Endothelial cell of umbilical vein (primary cell): ENCODE data around the gene DIDO1. TPM values are rescaled to one million over a fixed set of nuclear protein-coding genes. Genes with fewer than 3 reads are reported as not detected.

Source experiments
- BruUV-seq: library from RNA; stranded (reverse); fragments of 400-500 nt; replicated peaks from 2 replicates; lab custom pipeline; 2021; lab: Mats Ljungman, UMichigan
- CTCF ChIA-PET: fragments of 300-600, 350-600 bp; sonication (Branson Sonifier 250); formaldehyde crosslinking; loops from one replicate; lab custom pipeline; 2021; ENCODE audit warnings: antibody characterized with exemption, inconsistent platforms; lab: Charles Lee
- POLR2A ChIA-PET: fragments of 300-600, 350-600 bp; sonication (Branson Sonifier 250); formaldehyde crosslinking; loops from one replicate; lab custom pipeline; 2021; ENCODE audit warnings: antibody characterized with exemption, inconsistent platforms; lab: Charles Lee
- DNase-seq: peaks from one replicate; pipeline ENCODE4 v3.0.0-alpha.2; 2011; ENCODE audit warnings: low read depth, low spot score
- FAIRE-seq: peaks from 2 replicates; lab custom pipeline; 2011; peaks lifted over from hg19 to GRCh38; lab: Jason Lieb, UNC
- H2AFZ ChIP-seq: 2 replicates; pipeline ENCODE4 v1.6.0; 2012; ENCODE audit warnings: low read depth, low read length, control low read depth, inconsistent platforms
- H3K27ac ChIP-seq: 2 replicates; pipeline ENCODE4 v1.5.1; 2011; ENCODE audit warnings: low read depth, mild to moderate bottlenecking, control low read depth, low read length, moderate library complexity; ENCODE audit not compliant: insufficient read depth
- H3K27me3 ChIP-seq, 2 experiments: 2 replicates each; pipeline versions ENCODE4 v1.6.0 to v1.6.1; 2011; ENCODE audit warnings: low read length in 2 of 2, mixed read lengths in 1 of 2; ENCODE audit not compliant: control insufficient read depth in 2 of 2, insufficient read depth in 2 of 2
- H3K36me3 ChIP-seq, 2 experiments: 2 replicates in 1 of 2; 3 replicates in 1 of 2; pipeline ENCODE4 v1.5.1; 2011; ENCODE audit warnings: low read length in 2 of 2, mild to moderate bottlenecking in 1 of 2, moderate library complexity in 1 of 2; ENCODE audit not compliant: control insufficient read depth in 2 of 2, insufficient read depth in 2 of 2; ENCODE audit errors: extremely low read depth in 1 of 2
- H3K4me1 ChIP-seq: 3 replicates; pipeline ENCODE4 v1.5.1; 2011; ENCODE audit warnings: mild to moderate bottlenecking, low read length; ENCODE audit not compliant: control insufficient read depth, insufficient read depth; ENCODE audit errors: extremely low read depth
- H3K4me2 ChIP-seq: 2 replicates; pipeline ENCODE4 v1.6.1; 2011; ENCODE audit warnings: low read length, control low read depth, mixed read lengths; ENCODE audit not compliant: insufficient read depth
- H3K4me3 ChIP-seq, 3 experiments: fragments of 200-600 bp in 1 of 3; sonication (generic), shearing (Covaris generic) in 1 of 3; replicated peaks in 1 of 3; 2 replicates each; pipeline ENCODE4 v1.5.1; 2011 to 2016; ENCODE audit warnings: control low read depth in 3 of 3, low read length in 3 of 3, mild to moderate bottlenecking in 2 of 3, inconsistent platforms in 1 of 3, low read depth in 1 of 3, moderate library complexity in 1 of 3; ENCODE audit not compliant: insufficient read depth in 1 of 3
- H3K79me2 ChIP-seq: 2 replicates; pipeline ENCODE4 v1.6.0; 2012; ENCODE audit warnings: low read length, inconsistent platforms; ENCODE audit not compliant: control insufficient read depth, insufficient read depth
- H3K9ac ChIP-seq: replicated peaks from 2 replicates; pipeline ENCODE3; 2011; ENCODE audit warnings: low read length, control low read depth; ENCODE audit not compliant: insufficient read depth; ENCODE audit errors: extremely low read depth
- H3K9me1 ChIP-seq: replicated peaks from 3 replicates; pipeline ENCODE4 v1.6.0; 2011; ENCODE audit warnings: mild to moderate bottlenecking, low read length; ENCODE audit not compliant: control insufficient read depth, insufficient read depth; ENCODE audit errors: extremely low read depth
- H3K9me3 ChIP-seq: replicated peaks from 2 replicates; pipeline ENCODE4 v1.5.1; 2012; ENCODE audit warnings: low read length, inconsistent platforms; ENCODE audit not compliant: control insufficient read depth, insufficient read depth
- H4K20me1 ChIP-seq: replicated peaks from 2 replicates; pipeline ENCODE3; 2011; ENCODE audit warnings: mild to moderate bottlenecking, low read length; ENCODE audit not compliant: control insufficient read depth, insufficient read depth; ENCODE audit errors: extremely low read depth
- EZH2 ChIP-seq: IDR thresholded peaks from 2 replicates; pipeline ENCODE4 v1.6.1; 2012; ENCODE audit warnings: borderline replicate concordance, low read depth, mild to moderate bottlenecking, moderate library complexity, low read length, inconsistent platforms; ENCODE audit not compliant: severe bottlenecking
- FOS ChIP-seq: IDR thresholded peaks from 2 replicates; pipeline ENCODE4 v1.6.1; 2011; ENCODE audit warnings: mild to moderate bottlenecking, low read length, moderate library complexity, borderline replicate concordance; ENCODE audit not compliant: insufficient read depth
- GATA2 ChIP-seq: IDR thresholded peaks from 2 replicates; pipeline ENCODE4 v1.7.0; 2011; ENCODE audit warnings: low read depth, mild to moderate bottlenecking, moderate library complexity, mixed read lengths, low read length; ENCODE audit not compliant: insufficient read length, insufficient read depth
- JUN ChIP-seq: IDR thresholded peaks from 2 replicates; pipeline ENCODE4 v1.6.1; 2011; ENCODE audit warnings: borderline replicate concordance, low read depth; ENCODE audit not compliant: insufficient read length, insufficient read depth
- MYC ChIP-seq: IDR thresholded peaks from one replicate; pipeline ENCODE4 v1.6.1; 2011; ENCODE audit warnings: mild to moderate bottlenecking, low read depth, low read length
- POLR2A ChIP-seq: IDR thresholded peaks from 2 replicates; pipeline ENCODE4 v1.6.1; 2012; ENCODE audit warnings: low read depth, mild to moderate bottlenecking, control low read depth, low read length
- POLR2AphosphoS5 ChIP-seq: IDR thresholded peaks from 2 replicates; pipeline ENCODE4 v1.6.1; 2012; ENCODE audit warnings: low read depth, mild to moderate bottlenecking, control low read depth, low read length, moderate library complexity; ENCODE audit not compliant: insufficient read depth
- dilution Hi-C: fragments of 300-500 bp; cut with MboI; formaldehyde crosslinking; loops from one replicate; pipeline ENCODE4 v1.15.0; 2019; ENCODE audit warnings: low sequenced_read_pairs; ENCODE audit not compliant: extremely low pct_ligation_motif_present
- intact Hi-C: fragments of 100-400 bp; cut with micrococcal nuclease; formaldehyde crosslinking; loops from one replicate; pipeline ENCODE4 v1.10.0; 2022
- polyA plus RNA-seq, 4 experiments: library from polyadenylated mRNA; depleted of rRNA in 3 of 4; stranded (reverse) in 3 of 4; unstranded in 1 of 4; fragments of >200 nt; gene quantifications; 2 replicates each; pipeline versions ENCODE4 v1.2.1 to v1.2.3, GENCODE V29; 2011 to 2012; ENCODE audit warnings: missing spikeins in 1 of 4
- total RNA-seq: library from RNA; stranded (reverse); gene quantifications from 2 replicates; pipeline ENCODE4 v1.2.3, GENCODE V29; 2021
- TF ChIP-seq, protein P1 (sequence below): IDR thresholded peaks from 2 replicates; pipeline ENCODE4 v1.6.1; 2011; ENCODE audit not compliant: insufficient read depth, insufficient read length
- TF ChIP-seq, protein P2 (sequence below), 2 donors: IDR thresholded peaks; 1 replicate in 1 of 2; 2 replicates in 1 of 2; pipeline ENCODE4 v1.5.1; 2011; ENCODE audit warnings: low read length in 2 of 2, mild to moderate bottlenecking in 2 of 2, moderate library complexity in 2 of 2, control low read depth in 1 of 2, inconsistent platforms in 1 of 2, low read depth in 1 of 2; ENCODE audit not compliant: insufficient read depth in 1 of 2; ENCODE audit errors: extremely low read depth in 1 of 2

Gene DIDO1
- total and polyA plus RNA-seq, 2 donors (not counting 3 experiments of a cell fraction or from before 2014, with no cell fraction given), result 22.1 to 51.2 TPM

DNA sequence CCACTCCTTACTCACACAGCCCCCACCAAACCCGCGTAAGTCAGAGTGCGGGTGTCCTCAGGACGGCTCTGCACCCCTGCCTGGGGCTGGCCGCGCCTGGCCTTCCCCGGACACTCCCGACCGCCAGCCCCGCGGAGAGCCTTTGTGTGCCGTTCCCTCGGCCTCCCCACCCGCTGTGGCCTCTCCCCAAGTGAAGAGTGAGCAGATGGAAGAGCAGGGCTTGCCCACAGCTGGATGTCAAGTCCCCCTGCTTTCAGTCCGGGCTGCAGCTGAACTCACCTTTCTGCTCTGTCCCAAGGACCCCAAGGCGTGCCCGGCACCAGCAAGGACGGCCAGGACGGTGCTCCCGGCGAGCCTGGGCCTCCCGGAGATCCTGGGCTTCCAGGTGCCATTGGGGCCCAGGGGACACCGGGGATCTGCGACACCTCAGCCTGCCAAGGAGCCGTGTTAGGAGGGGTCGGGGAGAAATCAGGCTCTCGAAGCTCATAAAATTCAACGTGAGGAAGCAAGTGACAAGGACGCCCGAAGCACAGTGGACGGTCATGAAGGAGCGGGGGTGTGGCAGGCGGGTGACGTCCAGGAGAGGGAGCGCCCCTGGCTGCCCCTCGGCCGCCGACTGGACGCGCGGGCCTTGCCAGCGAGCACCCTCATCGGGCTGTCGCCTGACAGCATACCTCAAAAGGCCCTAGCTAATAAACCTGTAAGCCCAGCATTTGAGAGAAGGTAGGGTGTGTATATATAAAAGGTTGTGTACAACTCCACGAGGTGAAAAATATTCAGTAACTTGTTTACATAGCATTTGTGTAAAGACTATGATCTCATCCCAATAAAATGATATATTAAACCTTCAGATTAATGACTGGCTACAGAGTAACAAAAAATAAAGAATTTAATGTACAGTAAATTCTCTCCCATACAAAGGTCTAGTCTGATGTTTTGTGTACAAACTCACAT lies 85.8 kb downstream of the DIDO1 start:
- intact Hi-C loops (no loop called here), dilution Hi-C loops (no loop called here)
- FAIRE-seq, result no peak
- Histone ChIP-seq H3K79me2 (no peaks in the 10 kb centered on the region), H3K9me1 (no peaks in the 10 kb centered on the region), H3K27ac (no peak overlapping the region), H3K4me2 (no peak overlapping the region), H3K9ac (no peak overlapping the region), H3K36me3 (no peaks in the 10 kb centered on the region), H3K4me3 (no peak overlapping the region), H3K27me3 (no peaks in the 10 kb centered on the region), H2AFZ (no peak overlapping the region), H3K9me3 (no peaks in the 10 kb centered on the region), H3K4me1 (no peaks in the 10 kb centered on the region), H4K20me1 (no peaks in the 10 kb centered on the region)
- CTCF ChIA-PET, result no interaction called here
- POLR2A ChIA-PET, result no interaction called here
- BruUV-seq, result no TSS peak
- no peak for DNase-seq
- no peak for TF ChIP-seq GATA2
- no peak for TF ChIP-seq JUN
- no peak for TF ChIP-seq POLR2A
- TF ChIP-seq, protein P1, sequence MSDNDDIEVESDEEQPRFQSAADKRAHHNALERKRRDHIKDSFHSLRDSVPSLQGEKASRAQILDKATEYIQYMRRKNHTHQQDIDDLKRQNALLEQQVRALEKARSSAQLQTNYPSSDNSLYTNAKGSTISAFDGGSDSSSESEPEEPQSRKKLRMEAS, result no peak
- TF ChIP-seq FOS, result no peak
- TF ChIP-seq, protein P2, sequence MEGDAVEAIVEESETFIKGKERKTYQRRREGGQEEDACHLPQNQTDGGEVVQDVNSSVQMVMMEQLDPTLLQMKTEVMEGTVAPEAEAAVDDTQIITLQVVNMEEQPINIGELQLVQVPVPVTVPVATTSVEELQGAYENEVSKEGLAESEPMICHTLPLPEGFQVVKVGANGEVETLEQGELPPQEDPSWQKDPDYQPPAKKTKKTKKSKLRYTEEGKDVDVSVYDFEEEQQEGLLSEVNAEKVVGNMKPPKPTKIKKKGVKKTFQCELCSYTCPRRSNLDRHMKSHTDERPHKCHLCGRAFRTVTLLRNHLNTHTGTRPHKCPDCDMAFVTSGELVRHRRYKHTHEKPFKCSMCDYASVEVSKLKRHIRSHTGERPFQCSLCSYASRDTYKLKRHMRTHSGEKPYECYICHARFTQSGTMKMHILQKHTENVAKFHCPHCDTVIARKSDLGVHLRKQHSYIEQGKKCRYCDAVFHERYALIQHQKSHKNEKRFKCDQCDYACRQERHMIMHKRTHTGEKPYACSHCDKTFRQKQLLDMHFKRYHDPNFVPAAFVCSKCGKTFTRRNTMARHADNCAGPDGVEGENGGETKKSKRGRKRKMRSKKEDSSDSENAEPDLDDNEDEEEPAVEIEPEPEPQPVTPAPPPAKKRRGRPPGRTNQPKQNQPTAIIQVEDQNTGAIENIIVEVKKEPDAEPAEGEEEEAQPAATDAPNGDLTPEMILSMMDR (IDR thresholded peaks at IDR 0.05; ENCODE audit: extremely low read depth in 1 of 2, insufficient read depth in 1 of 2, low read depth in 1 of 2, low read length in 2 of 2), result no peak
- no peak for TF ChIP-seq POLR2AphosphoS5
- no peak for TF ChIP-seq MYC
- TF ChIP-seq EZH2, result no peak
